Stomach (tissue), 4 donors: Measurements from ENCODE around the gene SEMA4D.

ENCODE experiments used
- CTCF ChIP-seq, 7 experiments: fragments of 450-650 bp in 4 of 7; fragments of 200-600 bp in 3 of 7; sonication (generic) in 3 of 7; IDR thresholded peaks; one replicate each; pipeline ENCODE4 v1.5.1; 2016 to 2019; ENCODE audit warnings: antibody characterized with exemption in 7 of 7, control low read depth in 2 of 7, mild to moderate bottlenecking in 1 of 7
- POLR2A ChIP-seq, 4 donors: fragments of 450-650 bp; IDR thresholded peaks; one replicate each; pipeline ENCODE4 v1.6.1; 2016; ENCODE audit warnings: antibody characterized with exemption in 4 of 4, control low read depth in 2 of 4, mild to moderate bottlenecking in 1 of 4, moderate library complexity in 1 of 4
- POLR2AphosphoS5 ChIP-seq, 3 donors: sonication (generic); formaldehyde crosslinking; IDR thresholded peaks; one replicate each; pipeline ENCODE4 v1.6.1; 2016; ENCODE audit warnings: antibody characterized with exemption in 3 of 3

GRCh38 chr9:89358376-89358916, 139.5 kb downstream of the SEMA4D start:
- TF ChIP-seq POLR2A (IDR thresholded peaks at IDR 0.05) (no peak), CTCF (IDR thresholded peaks at IDR 0.05) (no peak), POLR2AphosphoS5 (IDR thresholded peaks at IDR 0.05) (no peak)
